Left cardiac atrium (tissue), 4 donors: Measurements from ENCODE around the gene PTPRA. TPM values are rescaled to one million over a fixed set of nuclear protein-coding genes. Genes with fewer than 3 reads are reported as not detected.
"Not testable (repeated sequence)": the region's sequence is repeated elsewhere in the genome, so short reads cannot be mapped to it uniquely, and the experiment has no call there.

Experiments used
- ATAC-seq, 2 donors: fragments of 200-7000 bp; cut with Tn5 transposase; one replicate each; pipeline ENCODE4 v1.9.1; 2020; ENCODE audit warnings: mild to moderate bottlenecking in 2 of 2, moderate library complexity in 2 of 2
- DNase-seq: peaks from one replicate; pipeline ENCODE4 v3.0.0-alpha.2; 2020
- intact Hi-C, 2 donors: fragments of 100-400 bp; cut with DNase I; formaldehyde crosslinking; loops; one replicate each; pipeline versions ENCODE4 v1.14.1 to v1.15.1; 2022 to 2023
- total RNA-seq, 2 donors: library from RNA; stranded (reverse); fragmentation: NEBNext Ultra II Directional; extraction: Animal tissue kit (Norgen Biotek cat#: 25700); gene quantifications; one replicate each; pipeline ENCODE4 v1.2.1, GENCODE V29; 2021
- donor health status: DM: no; HTN: yes; CAD: no.
- donor health status: DM: no; HTN: yes; CAD: no; lungs with severe emphysema.
- donor health status: DM: yes; HTN: yes; CAD: no.
- donor health status: Dilated cardiomyopathy.

Gene PTPRA
- total RNA-seq, 2 donors from 2014 or later, result 35.4 to 38.6 TPM

- ATAC-seq, result no peak
- no peak for DNase-seq
- intact Hi-C loops, result no loop called here
Measured at GRCh38 chr20:2880650-2881049, 7.4 kb downstream of the PTPRA start.

- intact Hi-C loops, result no loop called here
- no peak for ATAC-seq
- DNase-seq, result no peak
Measured at GRCh38 chr20:2883726-2884637, 10.7 kb downstream of the PTPRA start.

GRCh38 chr20:2887715-2888114 is 14.4 kb downstream of the PTPRA start:
- intact Hi-C loops, result no loop called here
- ATAC-seq (no peak), DNase-seq (no peak)

- intact Hi-C loops, result no loop called here
- ATAC-seq, result no peak
Measured at GRCh38 chr20:2888224-2888955, 15.1 kb downstream of the PTPRA start.

GRCh38 chr20:2889209-2889608 is 15.9 kb downstream of the PTPRA start:
- intact Hi-C loops, result no loop called here
- no peak for DNase-seq
- no peak for ATAC-seq

More at GRCh38 chr20:2888224-2888955, 15.1 kb downstream of the PTPRA start:
- DNase-seq, result no peak

GRCh38 chr20:2889797-2890196 is 16.5 kb downstream of the PTPRA start:
- ATAC-seq, result no peak
- DNase-seq, result no peak
- intact Hi-C loops, result no loop called here

- DNase-seq, result no peak
- peak in 1 of 2 donors; percentile 55 for ATAC-seq
- intact Hi-C loops, result no loop called here
Measured at GRCh38 chr20:2890742-2891141, 17.5 kb downstream of the PTPRA start.

- intact Hi-C loops, result no loop called here
Measured at GRCh38 chr20:2891343-2891742, 18.1 kb downstream of the PTPRA start.

GRCh38 chr20:2892376-2892775 is 19.1 kb downstream of the PTPRA start:
- intact Hi-C loops, result no loop called here
- DNase-seq (no peak), ATAC-seq (no peak)

More at GRCh38 chr20:2891343-2891742, 18.1 kb downstream of the PTPRA start:
- ATAC-seq (no peak), DNase-seq (no peak)

- DNase-seq (no peak), ATAC-seq (no peak)
- intact Hi-C loops, result no loop called here
Measured at GRCh38 chr20:2894221-2894620, 20.9 kb downstream of the PTPRA start.

GRCh38 chr20:2895154-2895553 is 21.9 kb downstream of the PTPRA start:
- ATAC-seq, DNase-seq, intact Hi-C loops: not testable (repeated sequence)

GRCh38 chr20:2899243-2899642 is 26.0 kb downstream of the PTPRA start:
- no peak for ATAC-seq
- no peak for DNase-seq
- intact Hi-C loops, result no loop called here

- DNase-seq, result no peak
- peak in 1 of 2 donors; percentile 39 for ATAC-seq
- intact Hi-C loops, result no loop called here
Measured at GRCh38 chr20:2900845-2901592, 27.7 kb downstream of the PTPRA start.

- intact Hi-C loops, result no loop called here
- no peak for ATAC-seq
Measured at GRCh38 chr20:2902291-2902690, 29.0 kb downstream of the PTPRA start.

GRCh38 chr20:2902818-2903217 is 29.5 kb downstream of the PTPRA start:
- DNase-seq, result no peak
- ATAC-seq, result no peak
- intact Hi-C loops, result no loop called here

More at GRCh38 chr20:2902291-2902690, 29.0 kb downstream of the PTPRA start:
- DNase-seq, result no peak

GRCh38 chr20:2903686-2904085 is 30.4 kb downstream of the PTPRA start:
- no peak for DNase-seq
- ATAC-seq, result no peak
- intact Hi-C loops, result no loop called here

- ATAC-seq (no peak), DNase-seq (no peak)
- intact Hi-C loops, result no loop called here
Measured at GRCh38 chr20:2907519-2907918, 34.2 kb downstream of the PTPRA start.

GRCh38 chr20:2909953-2910352 is 36.7 kb downstream of the PTPRA start:
- intact Hi-C loops, result no loop called here
- no peak for ATAC-seq
- DNase-seq, result no peak

- ATAC-seq (no peak), DNase-seq (no peak)
- intact Hi-C loops, result no loop called here
Measured at GRCh38 chr20:2911200-2911599, 37.9 kb downstream of the PTPRA start.

GRCh38 chr20:2914160-2914559 is 40.9 kb downstream of the PTPRA start:
- ATAC-seq, result no peak
- intact Hi-C loops, result no loop called here
- DNase-seq, result no peak
